ENCODE measurements around the gene COL1A1.

GRCh38 chr17:50149091-50149416 is 52.4 kb downstream of the COL1A1 start:
- TF ChIP-seq, protein P1, sequence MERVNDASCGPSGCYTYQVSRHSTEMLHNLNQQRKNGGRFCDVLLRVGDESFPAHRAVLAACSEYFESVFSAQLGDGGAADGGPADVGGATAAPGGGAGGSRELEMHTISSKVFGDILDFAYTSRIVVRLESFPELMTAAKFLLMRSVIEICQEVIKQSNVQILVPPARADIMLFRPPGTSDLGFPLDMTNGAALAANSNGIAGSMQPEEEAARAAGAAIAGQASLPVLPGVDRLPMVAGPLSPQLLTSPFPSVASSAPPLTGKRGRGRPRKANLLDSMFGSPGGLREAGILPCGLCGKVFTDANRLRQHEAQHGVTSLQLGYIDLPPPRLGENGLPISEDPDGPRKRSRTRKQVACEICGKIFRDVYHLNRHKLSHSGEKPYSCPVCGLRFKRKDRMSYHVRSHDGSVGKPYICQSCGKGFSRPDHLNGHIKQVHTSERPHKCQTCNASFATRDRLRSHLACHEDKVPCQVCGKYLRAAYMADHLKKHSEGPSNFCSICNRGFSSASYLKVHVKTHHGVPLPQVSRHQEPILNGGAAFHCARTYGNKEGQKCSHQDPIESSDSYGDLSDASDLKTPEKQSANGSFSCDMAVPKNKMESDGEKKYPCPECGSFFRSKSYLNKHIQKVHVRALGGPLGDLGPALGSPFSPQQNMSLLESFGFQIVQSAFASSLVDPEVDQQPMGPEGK (CRISPR knock-in tag; IDR thresholded peaks at IDR 0.05; ENCODE audit: borderline replicate concordance), result no peak; the same call in 1 of the 2 replicates
- no peak for TF ChIP-seq POU6F1 (CRISPR knock-in tag; IDR thresholded peaks at IDR 0.05; ENCODE audit: borderline replicate concordance, low read depth)

All from SK-N-SH treated with all-trans-retinoic acid at 6 μM for 48 hours (cell line).